Natural killer cell (primary cell): ENCODE measurements around the gene RAB11FIP3. TPM values are rescaled to one million over a fixed set of nuclear protein-coding genes. Genes with fewer than 3 reads are reported as not detected.

ENCODE experiments used
- ATAC-seq, 3 donors: fragments of 150-1000 bp in 2 of 3; fragments of 200-7000 bp in 1 of 3; cut with Tn5 transposase; 1 replicate in 1 of 3; 2 replicates in 2 of 3; pipeline ENCODE4 v1.10.0; 2021; ENCODE audit warnings: mild to moderate bottlenecking in 2 of 3, moderate library complexity in 2 of 3
- DNase-seq, 2 donors: peaks; one replicate each; pipeline versions ENCODE4 v3.0.0 to v3.0.0-alpha.2; 2013 to 2021; ENCODE audit warnings: mixed read lengths in 1 of 2
- H3K27ac ChIP-seq: one replicate; pipeline ENCODE4 v1.5.1; 2013; ENCODE audit warnings: mild to moderate bottlenecking, low read length
- H3K27me3 ChIP-seq: one replicate; pipeline ENCODE4 v1.6.1; 2013; ENCODE audit warnings: low read length; ENCODE audit not compliant: control insufficient read depth, insufficient read depth
- H3K36me3 ChIP-seq: one replicate; pipeline ENCODE4 v1.6.1; 2013; ENCODE audit warnings: low read length; ENCODE audit not compliant: control insufficient read depth, insufficient read depth
- H3K4me1 ChIP-seq: one replicate; pipeline ENCODE4 v1.6.1; 2013; ENCODE audit warnings: low read length; ENCODE audit not compliant: control insufficient read depth, insufficient read depth
- H3K4me3 ChIP-seq: one replicate; pipeline ENCODE4 v1.5.1; 2013; ENCODE audit warnings: low read length
- H3K9me3 ChIP-seq: one replicate; pipeline ENCODE4 v1.6.1; 2013; ENCODE audit warnings: low read length; ENCODE audit not compliant: control insufficient read depth, insufficient read depth
- H3K27ac Mint-ChIP-seq, 2 donors: one replicate each; pipeline ENCODE4 v1.8.0; 2022; ENCODE audit warnings: mild to moderate bottlenecking in 2 of 2, mixed read lengths in 2 of 2, moderate library complexity in 1 of 2
- H3K27me3 Mint-ChIP-seq, 2 donors: one replicate each; pipeline ENCODE4 v1.8.0; 2022; ENCODE audit warnings: low read depth in 2 of 2, mixed read lengths in 2 of 2
- H3K36me3 Mint-ChIP-seq: one replicate; pipeline ENCODE4 v1.8.0; 2022; ENCODE audit warnings: mixed read lengths
- H3K4me1 Mint-ChIP-seq, 2 donors: one replicate each; pipeline ENCODE4 v1.8.0; 2022; ENCODE audit warnings: mixed read lengths in 2 of 2
- H3K4me3 Mint-ChIP-seq: one replicate; pipeline ENCODE4 v1.8.0; 2022; ENCODE audit warnings: mild to moderate bottlenecking, moderate library complexity, mixed read lengths
- H3K9me3 Mint-ChIP-seq, 2 donors: one replicate each; pipeline ENCODE4 v1.8.0; 2022; ENCODE audit warnings: mixed read lengths in 2 of 2
- CTCF ChIP-seq: fragments of 200-600 bp; IDR thresholded peaks from one replicate; pipeline ENCODE4 v1.8.0; 2022; ENCODE audit warnings: antibody characterized with exemption
- WGBS: methylation state at CpG from one replicate; pipeline ENCODE4 v1.1.7; 2013; ENCODE audit warnings: missing lambda C conversion rate; ENCODE audit not compliant: insufficient coverage; 5-methylcytosine and 5-hydroxymethylcytosine counted together
- intact Hi-C: fragments of 100-400 bp; cut with micrococcal nuclease; formaldehyde crosslinking; loops from one replicate; pipeline ENCODE4 v1.14.2; 2022
- total RNA-seq, 4 donors: library from RNA; stranded (reverse); fragments of 120-200 nt in 1 of 4; gene quantifications; one replicate each; pipeline versions ENCODE4 v1.2.3 to v1.2.4, GENCODE V29; 2013 to 2022

RAB11FIP3 gene
- total RNA-seq, 3 donors from 2014 or later (not counting 1 experiment from before 2014, with no cell fraction given), result 51.0 to 61.2 (median 55.3) TPM

GRCh38 chr16:539901-540530 lies 114.6 kb downstream of the RAB11FIP3 start:
- peaks cover 17% of the 10 kb centered on the region for H3K36me3 ChIP-seq
- no peak for DNase-seq
- no peak for TF ChIP-seq CTCF

GRCh38 chr16:540645-541340 lies 115.3 kb downstream of the RAB11FIP3 start:
- H3K4me3 Mint-ChIP-seq, result no peak overlapping the region
- Histone ChIP-seq H3K4me1 (peaks cover 3% of the 10 kb centered on the region), H3K9me3 (no peaks in the 10 kb centered on the region), H3K4me3 (no peak overlapping the region), H3K27me3 (no peaks in the 10 kb centered on the region), H3K36me3 (peaks cover 17% of the 10 kb centered on the region), H3K27ac (no peak overlapping the region)
- H3K4me1 Mint-ChIP-seq, result peaks cover 10 to 26% of the 10 kb centered on the region in 2 donors
- no peaks in the 10 kb centered on the region for H3K27me3 Mint-ChIP-seq
- no peak for ATAC-seq
- intact Hi-C loops, result no loop called here
- no peaks in the 10 kb centered on the region for H3K9me3 Mint-ChIP-seq
- DNase-seq, result no peak
- no peaks in the 10 kb centered on the region for H3K36me3 Mint-ChIP-seq
- TF ChIP-seq CTCF, result no peak
- H3K27ac Mint-ChIP-seq, result no peak overlapping the region
- 97% methylated on average over 29 of the region's 29 CpGs for WGBS

More at GRCh38 chr16:539901-540530, 114.6 kb downstream of the RAB11FIP3 start:
- Mint-ChIP-seq H3K27ac (no peak overlapping the region), H3K4me1 (peaks cover 10 to 29% of the 10 kb centered on the region in 2 donors), H3K9me3 (no peaks in the 10 kb centered on the region), H3K36me3 (no peaks in the 10 kb centered on the region), H3K4me3 (no peak overlapping the region), H3K27me3 (no peaks in the 10 kb centered on the region)
- no peaks in the 10 kb centered on the region for H3K9me3 ChIP-seq
- intact Hi-C loops, result no loop called here
- no peaks in the 10 kb centered on the region for H3K27me3 ChIP-seq
- no peak for ATAC-seq
- peaks cover 11% of the 10 kb centered on the region for H3K4me1 ChIP-seq
- 97% methylated on average over 34 of the region's 34 CpGs for WGBS
- no peak overlapping the region for H3K27ac ChIP-seq
- H3K4me3 ChIP-seq, result no peak overlapping the region

- intact Hi-C loops, result no loop called here
- peaks cover 24% of the 10 kb centered on the region for H3K4me1 ChIP-seq
- H3K27me3 Mint-ChIP-seq, result no peaks in the 10 kb centered on the region
- ATAC-seq, result no peak
- H3K27me3 ChIP-seq, result no peaks in the 10 kb centered on the region
- no peak overlapping the region for H3K27ac ChIP-seq
- no peaks in the 10 kb centered on the region for H3K9me3 ChIP-seq
- H3K36me3 Mint-ChIP-seq, result no peaks in the 10 kb centered on the region
- DNase-seq, result no peak
- H3K9me3 Mint-ChIP-seq, result no peaks in the 10 kb centered on the region
- 98% methylated on average over 51 of the region's 51 CpGs for WGBS
- H3K27ac Mint-ChIP-seq, result no peak overlapping the region
- no peak overlapping the region for H3K4me3 Mint-ChIP-seq
- H3K36me3 ChIP-seq, result peaks cover 5% of the 10 kb centered on the region
- no peak for TF ChIP-seq CTCF
- peaks cover 10 to 32% of the 10 kb centered on the region in 2 donors for H3K4me1 Mint-ChIP-seq
- no peak overlapping the region for H3K4me3 ChIP-seq
Observed at GRCh38 chr16:543301-544164, 118.1 kb downstream of the RAB11FIP3 start.
